Right lobe of liver (tissue), 4 donors: Measurements from ENCODE around the gene TXNIP.

Experiments used
- CTCF ChIP-seq, 4 donors: fragments of 200-600 bp in 3 of 4; fragments of 450-650 bp in 1 of 4; IDR thresholded peaks; one replicate each; pipeline versions ENCODE4 v1.5.1 to v1.8.0; 2016 to 2022; ENCODE audit warnings: antibody characterized with exemption in 4 of 4, mild to moderate bottlenecking in 2 of 4
- POLR2A ChIP-seq: fragments of 450-650 bp; IDR thresholded peaks from one replicate; pipeline ENCODE4 v1.6.1; 2017; ENCODE audit warnings: antibody characterized with exemption, mild to moderate bottlenecking
- donor health status: DM: no; HTN: no; CAD: no.
- donor health status: DM: no; HTN: no; CAD: no.
- donor health status: DM: no; HTN: yes; CAD: no.

GRCh38 chr1:146029117-146029516, 32.7 kb upstream of the TXNIP start:
- TF ChIP-seq CTCF (IDR thresholded peaks at IDR 0.05) (no peak), POLR2A (no peak)
